ENCODE data around the gene NLRP12.

GRCh38 chr19:53808710-53809125, 15.4 kb downstream of the NLRP12 start:
- no peak for TF ChIP-seq POLR2A (IDR thresholded peaks at IDR 0.05; ENCODE audit: low read depth, low read length)
- TF ChIP-seq CTCF (IDR thresholded peaks at IDR 0.05 in 2 of 3, conservative IDR thresholded peaks at IDR 0.05 in 1 of 3; ENCODE audit: control insufficient read depth in 2 of 3, extremely low read depth in 1 of 3, insufficient read depth in 1 of 3, low read depth in 3 of 3, low read length in 3 of 3): peak in 1 of 3 experiments; percentile 17; a peak in 1 of 6 replicates
- TF ChIP-seq SUPT20H (IDR thresholded peaks at IDR 0.05; ENCODE audit: borderline replicate concordance, control insufficient read depth, low read depth, low read length): no peak
- no peak for TF ChIP-seq ATF2 (IDR thresholded peaks at IDR 0.05; ENCODE audit: low read length)
- TF ChIP-seq ESRRA (IDR thresholded peaks at IDR 0.05; ENCODE audit: low read length): no peak
- no peak for TF ChIP-seq ZBTB4 (CRISPR knock-in tag; IDR thresholded peaks at IDR 0.05)
- no peak for TF ChIP-seq ZNF274 (IDR thresholded peaks at IDR 0.05; ENCODE audit: insufficient read depth, insufficient read length)
- TF ChIP-seq POLR2AphosphoS2 (IDR thresholded peaks at IDR 0.05; ENCODE audit: low read depth, low read length): no peak
- TF ChIP-seq SMC3 (IDR thresholded peaks at IDR 0.05; ENCODE audit: borderline replicate concordance, low read length): no peak
- TF ChIP-seq IKZF1 (conservative IDR thresholded peaks at IDR 0.05): no peak
- no peak for TF ChIP-seq RAD21 (IDR thresholded peaks at IDR 0.05; ENCODE audit: insufficient read depth, low read depth, low read length)
- no peak for TF ChIP-seq TCF12 (IDR thresholded peaks at IDR 0.05; ENCODE audit: low read depth, low read length)
- TF ChIP-seq MXI1 (IDR thresholded peaks at IDR 0.05; ENCODE audit: low read depth, low read length): no peak

Data from GM12878 (cell line).